GM21723 (cell line): ENCODE results near the gene MAP3K12.
A peak's percentile ranks its signal among the peaks of the same experiment; 100 is the strongest.

Experiments used
- ATAC-seq: cut with Tn5 transposase; IDR thresholded peaks from one replicate; pipeline ENCODE4 v1.9.1; 2021; ENCODE audit warnings: mild to moderate bottlenecking, moderate library complexity; ENCODE audit not compliant: unreplicated experiment

MAP3K12 gene

DNA sequence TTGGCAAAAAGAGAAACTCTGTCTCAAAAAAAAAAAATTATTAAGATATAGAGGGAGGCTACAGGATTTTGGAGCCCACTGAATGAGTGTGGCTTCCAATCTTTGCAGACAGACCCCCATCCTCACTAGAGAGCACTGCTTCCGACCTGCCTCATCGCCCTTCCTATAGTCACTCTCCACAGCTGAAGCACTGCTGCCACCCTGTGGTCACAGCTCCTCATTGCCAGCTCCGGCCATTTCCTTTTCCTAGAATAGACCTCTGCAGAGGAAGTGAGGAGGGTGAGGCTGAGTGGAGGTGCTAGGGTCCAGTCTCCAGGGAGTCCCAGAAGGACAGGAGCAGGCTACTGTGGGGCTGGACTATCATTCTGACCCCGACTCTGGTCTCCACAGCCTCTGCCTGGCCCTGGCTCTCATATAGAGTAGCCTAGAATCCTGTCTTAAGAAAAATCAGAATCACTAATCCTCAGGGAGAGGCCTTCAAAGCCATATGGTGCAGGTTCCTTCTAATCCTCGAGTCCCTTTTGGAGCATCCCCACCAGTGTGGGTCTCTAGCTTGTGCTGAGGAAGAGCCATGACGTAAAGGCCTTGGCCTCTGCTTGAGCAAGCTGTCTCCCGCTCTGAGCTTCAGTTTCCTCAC is 9.4 kb upstream of the MAP3K12 start:
- peak; percentile 87 for ATAC-seq

DNA sequence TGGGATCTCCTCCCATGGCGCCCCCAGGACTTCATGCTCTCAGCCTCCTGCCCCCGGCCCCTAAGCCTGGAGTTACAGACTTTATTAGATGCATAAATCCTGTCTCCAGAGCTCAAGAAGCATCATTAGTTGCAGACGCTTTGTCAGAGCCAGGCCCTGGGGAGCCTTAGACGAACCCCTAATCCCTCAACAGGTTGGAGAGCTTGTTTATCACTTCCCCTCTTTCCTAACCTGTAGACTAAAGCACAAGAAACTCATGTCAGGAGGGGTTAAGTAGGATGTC is 8.3 kb upstream of the MAP3K12 start:
- no peak for ATAC-seq

DNA sequence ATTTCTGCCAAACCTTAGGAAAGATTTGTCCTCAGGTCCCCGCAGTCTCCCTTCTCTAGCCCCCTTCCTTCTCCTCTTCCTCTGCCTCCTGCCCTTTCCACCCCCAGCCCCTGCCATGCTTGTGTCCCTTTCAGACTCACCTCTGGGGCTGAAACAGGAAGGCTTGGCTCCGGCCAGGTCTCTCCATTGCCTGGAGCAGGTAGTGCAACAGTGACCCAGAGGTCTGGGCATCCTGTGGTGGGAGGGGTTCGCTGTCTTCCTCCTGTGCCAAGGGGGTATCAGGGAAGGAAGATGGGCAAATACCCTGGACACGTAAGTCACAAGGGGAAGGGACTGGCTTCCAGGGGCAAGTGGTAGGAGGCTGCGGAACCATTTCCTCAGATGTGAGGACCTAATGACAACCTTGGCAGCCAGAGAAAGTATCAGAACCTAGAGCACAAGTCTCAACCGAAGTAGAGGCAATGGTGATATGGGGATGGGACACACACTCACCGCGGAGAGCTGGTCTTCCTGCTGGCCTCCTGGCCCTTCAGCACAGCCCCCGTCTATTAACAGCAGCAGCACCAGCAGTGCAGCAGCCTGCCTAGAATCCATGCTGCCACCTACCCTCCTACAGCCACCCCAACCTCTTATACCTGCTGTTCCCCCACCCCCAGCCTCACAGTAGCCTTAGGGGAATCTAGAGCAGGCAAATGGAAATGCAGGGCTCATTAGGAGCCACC is 7.8 kb upstream of the MAP3K12 start, which contains the start of gene NPFF:
Gene NPFF, minus strand, starts transcription at position 604 of the 722 bp plus-strand sequence. Its CDS starts 10 bp downstream, at position 594.
- no peak for ATAC-seq

DNA sequence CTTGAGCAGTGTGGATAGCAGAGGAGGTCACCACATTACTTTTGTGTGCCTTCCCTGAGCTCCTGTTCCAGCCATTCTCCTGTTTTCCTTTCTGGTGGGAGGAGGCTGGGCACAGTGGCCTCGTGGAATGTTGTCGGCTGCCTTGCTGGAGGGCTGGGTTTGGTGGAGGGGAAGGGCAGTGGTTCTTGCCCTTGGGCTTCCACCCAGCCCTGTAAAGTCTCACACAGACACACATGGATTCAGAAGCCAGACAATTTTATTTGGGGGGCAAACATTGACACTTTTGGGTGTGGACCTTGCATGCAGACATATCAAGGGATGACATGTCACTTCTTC is 7.2 kb upstream of the MAP3K12 start:
- ATAC-seq = no peak

DNA sequence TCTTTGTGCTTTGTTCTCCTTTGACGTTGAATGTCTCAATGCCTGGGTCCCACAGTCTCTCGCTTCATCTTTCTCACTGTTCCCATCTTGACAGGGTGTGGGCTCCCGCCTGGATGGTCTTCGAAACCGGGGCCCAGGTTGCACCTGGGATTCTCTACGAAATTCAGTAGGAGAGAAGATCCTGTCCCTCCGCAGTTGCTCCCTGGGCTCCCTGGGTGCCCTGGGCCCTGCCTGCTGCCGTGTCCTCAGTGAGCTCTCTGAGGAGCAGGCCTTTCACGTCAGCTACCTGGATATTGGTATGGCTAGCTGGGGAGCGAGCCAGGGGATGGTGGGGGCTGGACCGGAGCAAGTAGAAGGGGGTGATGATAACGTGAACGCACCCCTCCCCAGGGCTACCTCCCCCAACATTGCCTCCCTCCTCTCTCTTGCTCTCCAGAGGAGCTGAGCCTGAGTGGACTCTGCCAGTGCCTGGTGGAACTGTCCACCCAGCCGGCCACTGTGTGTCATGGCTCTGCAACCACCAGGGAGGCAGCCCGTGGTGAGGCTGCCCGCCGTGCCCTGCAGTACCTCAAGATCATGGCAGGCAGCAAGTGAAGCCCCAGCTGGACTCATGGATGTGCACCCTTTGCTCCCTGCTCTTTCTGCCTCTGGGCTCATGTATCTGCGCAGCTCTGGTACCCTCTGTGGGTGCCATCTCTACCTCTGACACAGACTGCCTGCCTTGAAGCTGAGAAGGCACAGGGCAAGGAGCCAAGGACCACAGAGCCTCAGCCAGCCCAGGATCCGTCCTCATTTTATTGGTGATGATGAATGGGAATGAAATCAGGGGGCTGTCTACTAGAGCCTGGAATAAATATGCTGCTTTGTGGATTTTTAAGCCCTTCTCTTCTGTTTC is 6.5 kb upstream of the MAP3K12 start:
- ATAC-seq = no peak

DNA sequence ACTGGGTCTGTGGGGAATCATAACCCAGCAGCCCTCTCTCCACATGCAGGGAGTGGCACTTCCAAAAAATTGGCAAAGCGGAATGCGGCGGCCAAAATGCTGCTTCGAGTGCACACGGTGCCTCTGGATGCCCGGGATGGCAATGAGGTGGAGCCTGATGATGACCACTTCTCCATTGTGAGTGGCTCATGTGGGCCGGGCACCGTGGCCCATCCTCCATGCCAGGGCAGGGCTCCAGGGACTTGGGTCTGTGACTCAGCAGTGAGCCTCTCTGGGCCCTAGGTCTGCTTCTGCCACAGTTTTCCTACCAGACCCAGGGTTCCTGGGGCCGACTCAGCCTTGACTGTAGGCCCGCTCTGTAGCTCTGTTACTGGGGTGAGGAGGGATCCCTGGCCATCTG is 5.8 kb upstream of the MAP3K12 start:
- ATAC-seq = no peak

DNA sequence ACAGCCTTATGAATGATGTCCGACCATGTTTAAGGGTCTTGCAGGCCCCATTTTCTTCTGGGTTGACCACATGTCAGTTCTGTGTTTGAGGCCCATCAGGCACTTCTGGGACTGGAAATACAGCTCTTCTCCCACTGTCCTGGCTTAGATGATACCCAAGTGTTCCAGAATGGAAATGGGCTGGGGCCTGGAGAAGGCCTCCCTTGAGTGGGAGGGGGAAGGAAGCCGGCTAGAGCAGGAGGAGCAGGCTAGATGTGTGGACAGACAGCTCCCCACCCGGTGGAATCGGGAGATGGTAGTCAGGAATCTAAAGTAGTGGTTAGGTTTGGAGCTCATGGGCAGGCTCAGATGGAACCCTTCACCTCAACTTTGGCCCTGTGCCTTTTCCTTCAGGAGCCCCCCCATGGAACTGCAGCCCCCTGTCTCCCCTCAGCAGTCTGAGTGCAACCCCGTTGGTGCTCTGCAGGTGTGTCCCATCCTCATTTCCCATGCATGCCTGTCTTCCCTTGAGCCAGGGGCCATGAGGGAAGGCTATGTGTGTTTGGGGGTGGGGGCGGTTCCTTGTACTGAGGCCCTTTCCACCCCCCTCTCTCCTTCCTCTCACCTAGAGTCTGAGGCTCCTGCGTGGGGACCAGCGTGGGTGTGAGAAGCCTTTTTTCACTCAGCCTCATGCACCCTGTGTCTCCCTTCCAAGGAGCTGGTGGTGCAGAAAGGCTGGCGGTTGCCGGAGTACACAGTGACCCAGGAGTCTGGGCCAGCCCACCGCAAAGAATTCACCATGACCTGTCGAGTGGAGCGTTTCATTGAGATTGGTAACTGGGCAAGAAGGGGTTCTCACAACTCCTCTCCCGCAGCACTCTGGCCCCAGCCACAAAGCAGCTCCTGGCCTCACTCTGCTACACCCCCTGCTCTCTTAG is 5.0 kb upstream of the MAP3K12 start:
- ATAC-seq = no peak

DNA sequence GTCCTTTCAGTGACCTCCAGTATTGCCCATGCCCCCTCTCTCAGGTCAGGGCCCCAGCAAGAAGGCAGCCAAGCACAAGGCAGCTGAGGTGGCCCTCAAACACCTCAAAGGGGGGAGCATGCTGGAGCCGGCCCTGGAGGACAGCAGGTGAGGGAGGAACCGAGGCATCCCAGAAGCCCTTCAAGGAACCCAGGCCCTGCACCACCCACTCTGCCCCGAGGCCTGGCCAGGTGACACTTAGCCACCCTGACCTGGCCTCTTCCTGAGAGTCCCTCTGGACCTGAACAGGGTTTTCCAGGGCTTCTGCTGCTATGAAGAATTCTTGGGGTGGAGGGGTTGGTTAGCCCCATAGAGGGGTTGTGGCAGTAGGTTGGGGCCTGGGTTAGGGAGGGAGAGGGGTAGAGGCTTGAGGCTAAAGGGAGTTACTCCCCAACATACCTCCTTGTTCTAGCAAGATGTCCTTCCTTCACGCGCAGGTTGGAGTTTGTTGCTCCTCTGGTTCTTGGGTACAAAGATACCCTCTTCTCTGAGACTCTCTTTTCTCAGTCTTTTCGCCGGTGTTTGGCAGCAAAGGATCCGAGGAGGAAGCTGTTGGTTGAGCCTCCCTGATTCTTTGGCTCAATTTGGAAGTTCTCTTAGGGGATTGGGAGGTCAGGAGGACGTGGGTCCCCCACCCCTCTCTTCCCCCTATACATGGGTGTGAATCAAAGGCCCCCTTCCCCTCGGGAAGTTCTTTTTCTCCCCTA is 3.9 kb upstream of the MAP3K12 start:
- no peak for ATAC-seq

DNA sequence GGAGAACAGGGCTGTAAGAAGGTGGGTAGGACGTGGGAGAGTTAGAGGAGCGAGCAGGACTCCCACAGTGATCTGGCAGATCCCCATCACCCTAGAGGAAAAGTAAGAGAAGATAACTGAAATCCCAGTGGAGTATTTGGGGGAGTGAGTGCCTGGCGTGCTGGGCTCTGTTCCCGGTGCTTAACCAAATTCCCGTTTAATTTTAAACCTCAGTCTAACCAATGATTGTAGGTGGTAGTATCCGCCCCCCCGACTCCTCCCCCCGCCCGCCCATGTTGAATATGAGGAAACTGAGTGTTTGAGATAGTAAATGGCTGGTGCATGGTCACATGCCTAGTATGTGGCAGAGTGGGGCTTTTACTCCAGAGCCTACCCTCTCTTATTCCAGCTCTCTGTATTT is 3.1 kb upstream of the MAP3K12 start:
- ATAC-seq = no peak

DNA sequence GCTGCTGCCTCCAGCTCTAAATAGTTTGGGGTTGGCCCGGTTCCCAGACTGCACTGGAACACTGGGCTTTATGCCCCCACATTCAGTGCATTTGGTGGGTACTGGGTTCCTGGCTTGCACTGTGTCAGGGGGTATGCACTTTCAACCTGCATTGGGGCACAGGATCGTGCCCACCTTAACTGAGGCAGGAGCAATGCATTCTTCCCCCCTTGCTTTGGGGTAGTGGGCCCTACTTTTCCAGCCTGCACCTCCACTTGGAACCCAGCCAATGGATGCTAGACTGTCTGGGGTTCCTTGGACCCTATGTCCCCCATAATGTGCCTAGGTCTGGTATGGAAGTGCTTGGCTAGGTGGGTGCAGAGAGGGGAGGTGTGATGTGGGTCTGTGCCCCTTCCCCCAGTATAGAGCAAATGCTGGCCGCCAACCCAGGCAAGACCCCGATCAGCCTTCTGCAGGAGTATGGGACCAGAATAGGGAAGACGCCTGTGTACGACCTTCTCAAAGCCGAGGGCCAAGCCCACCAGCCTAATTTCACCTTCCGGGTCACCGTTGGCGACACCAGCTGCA is 2.4 kb upstream of the MAP3K12 start:
- no peak for ATAC-seq

DNA sequence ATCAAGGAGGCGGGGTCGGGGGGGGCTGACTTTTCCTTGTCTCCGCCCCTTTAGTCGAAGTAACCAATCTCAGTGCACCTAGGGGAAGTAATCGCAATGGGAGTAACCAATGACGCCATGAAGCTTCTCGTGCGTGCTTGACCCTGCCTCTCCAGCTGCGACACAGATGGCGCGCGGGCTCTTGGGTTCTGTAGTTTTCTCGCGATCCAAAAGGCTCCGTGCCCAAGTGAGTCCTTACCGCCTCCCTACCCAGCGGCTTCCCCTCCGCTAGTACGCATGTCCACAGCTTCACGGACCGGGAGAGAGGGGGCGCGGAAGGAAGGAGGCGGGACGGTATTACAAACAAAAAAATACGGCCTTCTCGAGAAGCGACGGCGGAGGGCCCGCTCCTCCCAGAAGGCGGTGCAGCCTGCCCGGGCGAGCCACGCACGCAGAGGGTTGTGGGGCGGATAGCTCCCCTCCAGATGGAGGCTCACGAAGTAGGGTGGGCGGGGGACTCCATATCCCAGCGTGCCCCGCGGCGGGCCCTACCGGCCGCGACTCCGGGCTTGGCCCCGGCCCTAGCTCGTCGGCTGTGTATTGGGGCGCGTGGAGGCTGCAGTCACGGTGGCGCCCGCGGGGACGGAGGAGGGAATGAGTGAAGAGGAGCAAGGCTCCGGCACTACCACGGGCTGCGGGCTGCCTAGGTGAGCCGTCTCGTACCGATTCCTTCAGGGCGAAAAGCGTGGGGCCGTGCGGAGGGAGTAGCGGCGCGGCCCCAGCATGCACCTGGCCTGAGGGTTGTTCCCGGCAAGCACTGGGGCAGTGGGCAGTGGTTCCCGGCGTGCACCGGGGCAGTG is 1.7 kb upstream of the MAP3K12 start, which contains the start of gene TARBP2:
Gene TARBP2, plus strand, starts transcription at position 508 of the 839 bp plus-strand sequence. Its CDS starts 126 bp downstream, at position 634.
- peak; percentile 83 for ATAC-seq

DNA sequence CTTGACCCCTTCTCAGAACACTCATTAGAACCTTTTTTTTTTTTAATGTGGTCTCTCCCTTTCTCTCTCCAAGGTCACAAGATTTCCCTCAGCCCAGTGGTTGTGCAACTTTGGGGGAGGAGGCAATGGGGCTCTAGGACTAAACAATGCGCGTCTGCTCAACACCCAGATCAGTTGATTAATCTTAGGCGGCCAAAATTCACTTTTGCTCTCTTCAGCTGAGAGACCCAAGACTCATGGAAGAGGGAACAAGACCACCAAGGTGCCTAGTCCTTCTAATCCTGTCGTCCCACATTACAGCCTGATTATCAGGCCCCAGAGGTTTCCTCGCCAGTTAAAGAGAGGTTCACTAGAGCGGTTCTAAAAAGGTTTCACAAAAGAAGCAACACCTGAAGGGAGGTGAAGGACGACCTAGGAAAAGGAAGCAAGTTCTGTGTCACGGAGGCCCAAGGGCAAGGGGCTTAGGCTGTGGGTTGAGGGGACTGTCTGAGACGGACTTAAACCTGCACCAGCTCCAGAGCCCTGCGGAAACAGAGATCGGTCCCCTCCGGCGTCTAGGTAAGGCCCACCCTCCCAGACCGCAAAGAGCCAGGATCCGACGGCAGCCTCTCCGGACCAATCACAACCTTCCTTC is 1.0 kb upstream of the MAP3K12 start:
- no peak for ATAC-seq

DNA sequence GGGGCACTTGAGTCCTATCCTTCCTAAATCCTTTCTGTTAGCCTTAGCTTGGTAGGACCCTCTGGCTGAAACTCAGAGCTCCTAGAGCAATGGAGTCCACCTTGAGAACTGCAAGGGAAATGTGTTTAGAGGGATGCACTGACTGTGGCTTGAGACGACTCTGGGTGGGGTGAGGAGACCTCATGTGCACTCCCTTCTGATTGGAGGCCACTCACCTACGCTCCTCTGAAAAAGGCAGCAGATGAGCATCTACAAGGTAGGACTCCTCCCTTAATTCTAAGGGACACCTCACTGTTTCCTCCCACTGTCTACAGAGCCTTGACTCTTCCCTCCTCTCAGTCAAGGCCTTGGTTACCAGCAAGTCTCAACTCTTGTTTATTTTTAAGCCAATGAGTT is 1.0 kb downstream of the MAP3K12 start:
- no peak for ATAC-seq

DNA sequence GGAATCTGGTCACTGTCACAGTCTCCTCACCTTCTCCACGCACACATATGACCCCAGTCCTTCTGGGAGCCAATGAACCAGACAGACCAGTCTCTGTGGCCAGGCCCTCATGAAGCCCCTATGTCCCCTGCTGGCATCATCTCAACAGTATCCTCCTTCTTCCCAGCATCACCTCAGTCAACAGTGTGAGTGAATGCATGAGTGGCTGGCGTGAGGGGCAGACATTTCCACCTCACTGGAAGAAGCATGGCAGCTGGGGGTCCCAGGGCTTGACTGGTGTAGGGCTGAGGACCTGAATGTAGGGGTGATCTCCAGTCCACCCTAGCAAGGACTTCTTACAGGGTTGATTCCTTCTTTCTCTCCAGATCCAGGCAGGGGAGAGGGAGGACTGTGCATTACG is 1.8 kb downstream of the MAP3K12 start:
- ATAC-seq = no peak

DNA sequence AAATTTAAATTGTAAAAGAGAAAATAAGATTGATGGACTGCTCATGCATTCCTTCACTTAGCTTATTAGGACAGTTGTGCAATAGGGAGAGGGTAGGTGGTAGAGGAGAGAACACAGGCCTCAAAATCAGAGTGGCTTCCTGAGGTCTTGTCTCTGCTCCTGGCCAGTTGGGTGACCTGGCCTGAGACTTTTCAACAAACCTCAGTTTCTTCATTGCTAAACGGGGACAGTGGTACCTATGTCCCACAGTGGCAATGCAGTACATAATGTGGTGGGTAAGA is 2.6 kb downstream of the MAP3K12 start:
- ATAC-seq = no peak

DNA sequence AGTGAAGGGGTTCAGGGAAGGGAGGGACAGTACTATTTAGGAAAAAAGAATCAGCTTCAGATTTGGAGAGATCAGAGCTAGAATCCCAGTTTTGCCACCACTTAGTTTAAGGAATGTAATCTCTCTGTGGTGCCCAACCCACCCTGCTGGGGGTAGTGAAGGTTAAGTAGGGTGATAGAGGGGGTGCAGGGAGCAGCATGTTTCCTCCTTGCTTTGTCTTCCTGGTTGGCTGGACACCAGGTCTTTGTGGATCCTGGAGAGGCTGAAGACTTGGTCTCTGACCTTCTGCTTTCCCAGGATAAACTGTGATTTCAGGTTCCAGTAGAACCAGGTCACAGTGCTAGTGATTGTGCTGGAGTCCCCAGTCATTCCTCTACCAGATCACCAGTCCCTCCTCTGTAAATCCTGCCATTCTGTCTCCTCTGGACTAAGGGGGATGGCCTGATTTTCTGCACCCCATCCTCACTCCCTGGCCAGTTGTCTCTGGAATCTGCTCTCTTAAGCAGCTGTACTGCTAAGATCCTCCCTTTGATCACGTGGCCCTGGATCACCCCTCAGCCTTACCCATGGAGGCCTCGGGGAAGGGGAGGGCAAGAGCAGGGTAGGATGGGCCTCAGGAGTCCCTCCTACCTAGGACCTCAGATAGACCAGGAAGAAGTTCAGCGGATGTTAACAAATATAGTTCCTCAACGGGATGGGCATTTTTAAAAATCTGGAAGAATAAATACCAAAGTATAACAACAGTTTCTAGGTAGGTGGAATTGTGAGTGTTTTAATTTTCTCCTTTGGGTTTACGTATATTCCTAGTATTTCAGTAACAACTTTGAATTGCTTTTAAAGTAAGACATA is 3.1 kb downstream of the MAP3K12 start:
- ATAC-seq = no peak

DNA sequence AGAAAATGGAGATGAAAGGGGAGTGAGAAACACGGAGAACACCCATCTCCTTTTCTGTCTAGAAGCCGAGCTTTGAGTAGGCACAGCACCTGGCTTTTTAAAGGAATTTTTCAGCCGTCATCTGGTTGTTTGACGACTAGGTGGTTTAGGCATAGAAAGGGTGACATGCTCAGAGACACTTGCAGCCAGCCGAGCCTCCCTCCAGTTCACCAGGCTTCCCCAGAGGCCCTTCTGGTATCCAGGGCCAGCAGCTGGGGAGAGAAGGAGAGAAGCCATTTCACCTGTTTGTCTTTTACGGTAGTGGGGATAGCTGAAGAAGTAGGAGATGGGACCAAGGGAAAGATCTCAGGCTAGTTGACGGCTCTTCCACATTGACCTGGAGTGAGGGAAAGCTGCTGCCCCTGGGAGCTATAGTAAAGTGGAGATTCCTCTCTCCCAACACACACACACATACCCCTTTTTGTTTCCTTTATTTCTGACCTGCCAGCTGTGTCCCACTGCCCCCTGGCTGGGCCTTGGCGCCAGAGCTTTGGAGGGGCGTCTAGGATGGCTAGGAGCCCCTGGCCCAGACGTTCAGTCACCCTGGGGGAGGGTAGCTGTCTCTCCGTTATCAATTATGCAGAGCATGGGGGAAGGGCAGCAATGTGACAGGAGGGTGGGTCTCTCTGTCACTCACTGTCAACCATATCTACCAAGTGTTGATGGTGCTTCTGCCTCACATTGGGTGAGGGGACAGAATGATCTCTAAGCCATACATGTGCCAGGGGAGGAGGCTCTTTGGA is 5.5 kb downstream of the MAP3K12 start:
- no peak for ATAC-seq
